ENCODE measurements around the gene ALDH3B2. TPM values are rescaled to one million over a fixed set of nuclear protein-coding genes. Genes with fewer than 3 reads are reported as not detected.
A peak's percentile ranks its signal among the peaks of the same experiment; 100 is the strongest.

Gene ALDH3B2
- total RNA-seq, 1 experiment from 2014 or later: not detected

- CTCF ChIA-PET: interaction anchor here (0.6 to 1.7 kb wide), 14 partner anchors 9 to 212 kb away, joined by 3 to 14 read pairs (median 3); partner anchors contain the start of gene NUDT8
- H3K79me2 ChIP-seq (ENCODE audit: insufficient read depth, low read length): peaks cover 3% of the 10 kb centered on the region; the same call in 1 of the 2 replicates
- peak overlapping the region; percentile 47 for H3K27ac ChIP-seq (ENCODE audit: low read depth, low read length)
- peaks cover 2 to 13% of the 10 kb centered on the region in 2 experiments; a peak in 2 of 4 replicates for H3K4me1 ChIP-seq (ENCODE audit: control insufficient read depth in 1 of 2, insufficient read depth in 2 of 2, low read length in 2 of 2)
- BruUV-seq (replicated peaks): no TSS peak
- H3K9ac ChIP-seq (ENCODE audit: low read length): peak overlapping the region; percentile 25; the same call in 1 of the 2 replicates
- POLR2A ChIA-PET: no interaction called here
- RAD21 ChIA-PET (ENCODE audit: low non-redundant PET in 1 of 2, low total read pairs in 2 of 2, uncharacterized antibody in 2 of 2, unreplicated experiment in 2 of 2): interaction anchor here (0.9 to 1.1 kb wide), 2 partner anchors 42 to 45 kb away, joined by 3 read pairs; no protein-coding TSS in a partner anchor
- no peaks in the 10 kb centered on the region for H4K20me1 ChIP-seq (ENCODE audit: insufficient read depth)
- no peaks in the 10 kb centered on the region for H3K27me3 ChIP-seq (ENCODE audit: insufficient read depth, low read length)
- TF ChIP-seq SP1 (IDR thresholded peaks at IDR 0.05; ENCODE audit: low read depth) (no peak), YY1 (IDR thresholded peaks at IDR 0.05; ENCODE audit: extremely low read depth, insufficient replicate concordance, low read depth, low read length) (no peak), EZH2 (IDR thresholded peaks at IDR 0.05) (no peak), TCF7L2 (IDR thresholded peaks at IDR 0.05; ENCODE audit: borderline replicate concordance, extremely low read depth, insufficient read depth, insufficient read length) (no peak), CBX3 (IDR thresholded peaks at IDR 0.05; ENCODE audit: low read depth) (no peak)
- TF ChIP-seq, protein P1, sequence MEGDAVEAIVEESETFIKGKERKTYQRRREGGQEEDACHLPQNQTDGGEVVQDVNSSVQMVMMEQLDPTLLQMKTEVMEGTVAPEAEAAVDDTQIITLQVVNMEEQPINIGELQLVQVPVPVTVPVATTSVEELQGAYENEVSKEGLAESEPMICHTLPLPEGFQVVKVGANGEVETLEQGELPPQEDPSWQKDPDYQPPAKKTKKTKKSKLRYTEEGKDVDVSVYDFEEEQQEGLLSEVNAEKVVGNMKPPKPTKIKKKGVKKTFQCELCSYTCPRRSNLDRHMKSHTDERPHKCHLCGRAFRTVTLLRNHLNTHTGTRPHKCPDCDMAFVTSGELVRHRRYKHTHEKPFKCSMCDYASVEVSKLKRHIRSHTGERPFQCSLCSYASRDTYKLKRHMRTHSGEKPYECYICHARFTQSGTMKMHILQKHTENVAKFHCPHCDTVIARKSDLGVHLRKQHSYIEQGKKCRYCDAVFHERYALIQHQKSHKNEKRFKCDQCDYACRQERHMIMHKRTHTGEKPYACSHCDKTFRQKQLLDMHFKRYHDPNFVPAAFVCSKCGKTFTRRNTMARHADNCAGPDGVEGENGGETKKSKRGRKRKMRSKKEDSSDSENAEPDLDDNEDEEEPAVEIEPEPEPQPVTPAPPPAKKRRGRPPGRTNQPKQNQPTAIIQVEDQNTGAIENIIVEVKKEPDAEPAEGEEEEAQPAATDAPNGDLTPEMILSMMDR (IDR thresholded peaks at IDR 0.05 in 2 of 3, conservative IDR thresholded peaks at IDR 0.05 in 1 of 3; ENCODE audit: borderline replicate concordance in 1 of 3, insufficient read depth in 1 of 3, low read depth in 2 of 3, low read length in 2 of 3): peak; percentile 48 to 85 (median 72); a peak in 5 of 6 replicates
- ATAC-seq: peak; percentile 66
- H3K4me3 ChIP-seq (replicated peaks in 1 of 2; ENCODE audit: low read depth in 1 of 2, low read length in 2 of 2): no peak overlapping the region
- peak overlapping the region; percentile 48 for H3K4me2 ChIP-seq (ENCODE audit: low read length)
- H2AFZ ChIP-seq (ENCODE audit: low read depth, low read length, poor library complexity, severe bottlenecking): no peak overlapping the region
- intact Hi-C loops (cut with micrococcal nuclease): no loop called here
- H3K9me3 ChIP-seq (ENCODE audit: control insufficient read depth in 1 of 2, insufficient read depth in 1 of 2, low read depth in 1 of 2, low read length in 2 of 2): no peaks in the 10 kb centered on the region
- H3K36me3 ChIP-seq (ENCODE audit: control insufficient read depth in 1 of 2, insufficient read depth in 2 of 2, low read length in 2 of 2): peaks cover 12 to 14% of the 10 kb centered on the region in 2 experiments; a peak in 3 of 4 replicates
- peak; percentile 15 for DNase-seq (ENCODE audit: low read depth, low spot score)
- H3K9me2 ChIP-seq (ENCODE audit: insufficient read depth): no peaks in the 10 kb centered on the region
Observed at GRCh38 chr11:67613960-67614715, 60.3 kb downstream of the ALDH3B2 start.

All from HCT116 (cell line).